Spleen (tissue), 11 donors: ENCODE data around the gene TMEM151A. TPM values are rescaled to one million over a fixed set of nuclear protein-coding genes. Genes with fewer than 3 reads are reported as not detected.

Experiments
- DNase-seq: peaks from one replicate; pipeline ENCODE4 v3.0.0-alpha.2; 2020
- H3K27ac ChIP-seq, 8 donors: fragments of 200-600 bp; sonication (generic) in 7 of 8; 1 replicate in 4 of 8; 2 replicates in 4 of 8; pipeline versions ENCODE4 v1.5.0 to v1.8.0; 2016 to 2021; ENCODE audit warnings: inconsistent platforms in 4 of 8, mild to moderate bottlenecking in 4 of 8, moderate library complexity in 1 of 8
- H3K27me3 ChIP-seq, 7 donors: fragments of 200-600 bp; sonication (generic) in 6 of 7; replicated peaks in 1 of 7; 1 replicate in 4 of 7; 2 replicates in 3 of 7; pipeline versions ENCODE4 v1.5.0 to v1.8.0; 2016 to 2021; ENCODE audit warnings: inconsistent platforms in 3 of 7, mild to moderate bottlenecking in 1 of 7
- H3K36me3 ChIP-seq, 6 donors: fragments of 200-600 bp; sonication (generic) in 5 of 6; 1 replicate in 4 of 6; 2 replicates in 2 of 6; pipeline versions ENCODE4 v1.5.0 to v1.8.0; 2016 to 2021; ENCODE audit warnings: inconsistent platforms in 2 of 6
- H3K4me1 ChIP-seq, 6 donors: fragments of 200-600 bp; sonication (generic) in 5 of 6; 1 replicate in 3 of 6; 2 replicates in 3 of 6; pipeline versions ENCODE4 v1.5.0 to v1.8.0; 2016 to 2021; ENCODE audit warnings: inconsistent platforms in 3 of 6
- H3K4me3 ChIP-seq, 8 donors: fragments of 200-600 bp; sonication (generic) in 7 of 8; 1 replicate in 4 of 8; 2 replicates in 4 of 8; pipeline versions ENCODE4 v1.5.0 to v1.8.0; 2016 to 2021; ENCODE audit warnings: inconsistent platforms in 4 of 8, mild to moderate bottlenecking in 4 of 8, moderate library complexity in 2 of 8
- H3K9me3 ChIP-seq, 8 donors: fragments of 200-600 bp; sonication (generic) in 7 of 8; 1 replicate in 4 of 8; 2 replicates in 4 of 8; pipeline versions ENCODE4 v1.5.0 to v1.8.0; 2016 to 2021; ENCODE audit warnings: inconsistent platforms in 4 of 8
- POLR2A ChIP-seq, 3 donors: fragments of 450-650 bp; IDR thresholded peaks; one replicate each; pipeline ENCODE4 v1.5.1; 2017; ENCODE audit warnings: antibody characterized with exemption in 3 of 3, mild to moderate bottlenecking in 1 of 3
- POLR2AphosphoS5 ChIP-seq, 3 donors: sonication (generic); formaldehyde crosslinking; IDR thresholded peaks; one replicate each; pipeline ENCODE4 v1.5.1; 2017; ENCODE audit warnings: antibody characterized with exemption in 3 of 3
- WGBS, 5 donors: extraction: QIAGEN DNeasy Blood & Tissue Kit in 3 of 5; methylation state at CpG; one replicate each; pipeline versions ENCODE4 v1.1.5 to v1.1.7; 2013 to 2018; 5-methylcytosine and 5-hydroxymethylcytosine counted together
- intact Hi-C: fragments of 100-400 bp; cut with DNase I; formaldehyde crosslinking; loops from one replicate; pipeline ENCODE4 v1.15.0; 2023; ENCODE audit warnings: low total_unique reads
- polyA plus RNA-seq, 3 donors: library from polyadenylated mRNA; stranded (reverse); fragments of 200-250 nt; gene quantifications; one replicate each; pipeline ENCODE4 v1.2.1, GENCODE V29; 2013
- total RNA-seq, 7 donors: library from RNA; depleted of rRNA in 3 of 7; stranded (reverse); fragments of >200 nt in 3 of 7; fragmentation: NEBNext Ultra II Directional in 4 of 7; extraction: Animal tissue kit (Norgen Biotek cat#: 25700) in 4 of 7; gene quantifications; one replicate each; pipeline versions ENCODE4 v1.1.0 to v1.2.1, GENCODE V29; 2016 to 2021
- TF ChIP-seq, protein P1 (sequence below), 11 experiments: fragments of 200-600 bp in 7 of 11; fragments of 450-650 bp in 4 of 11; sonication (generic) in 4 of 11; IDR thresholded peaks in 8 of 11; conservative IDR thresholded peaks in 3 of 11; 1 replicate in 7 of 11; 2 replicates in 4 of 11; pipeline versions ENCODE4 v1.4.0 to v1.8.0; 2016 to 2021; ENCODE audit warnings: antibody characterized with exemption in 11 of 11, inconsistent platforms in 4 of 11, mild to moderate bottlenecking in 1 of 11
- donor health status: healthy with polysubstance abuse.
- donor health status: DM: no; HTN: no; CAD: no; lungs with moderate emphysema.
- donor health status: DM: no; HTN: no; CAD: no.
- donor health status: Bipolar disorder and iron deficiency.
- donor health status: healthy.
- donor health status: DM: no; HTN: no; CAD: no.
- donor health status: DM: yes; HTN: yes; CAD: no.

The TMEM151A gene
- total and polyA plus RNA-seq, 10 donors, result 0.02 to 0.34 (median 0.02) TPM; not detected in 7

- peak overlapping the region; percentile 78 to 93 (median 90) for H3K27ac ChIP-seq
- H3K36me3 ChIP-seq, result no peaks in the 10 kb centered on the region
- H3K27me3 ChIP-seq, result peaks cover 0 to 26% (median 0%) of the 10 kb centered on the region in 7 donors
- TF ChIP-seq, protein P1, sequence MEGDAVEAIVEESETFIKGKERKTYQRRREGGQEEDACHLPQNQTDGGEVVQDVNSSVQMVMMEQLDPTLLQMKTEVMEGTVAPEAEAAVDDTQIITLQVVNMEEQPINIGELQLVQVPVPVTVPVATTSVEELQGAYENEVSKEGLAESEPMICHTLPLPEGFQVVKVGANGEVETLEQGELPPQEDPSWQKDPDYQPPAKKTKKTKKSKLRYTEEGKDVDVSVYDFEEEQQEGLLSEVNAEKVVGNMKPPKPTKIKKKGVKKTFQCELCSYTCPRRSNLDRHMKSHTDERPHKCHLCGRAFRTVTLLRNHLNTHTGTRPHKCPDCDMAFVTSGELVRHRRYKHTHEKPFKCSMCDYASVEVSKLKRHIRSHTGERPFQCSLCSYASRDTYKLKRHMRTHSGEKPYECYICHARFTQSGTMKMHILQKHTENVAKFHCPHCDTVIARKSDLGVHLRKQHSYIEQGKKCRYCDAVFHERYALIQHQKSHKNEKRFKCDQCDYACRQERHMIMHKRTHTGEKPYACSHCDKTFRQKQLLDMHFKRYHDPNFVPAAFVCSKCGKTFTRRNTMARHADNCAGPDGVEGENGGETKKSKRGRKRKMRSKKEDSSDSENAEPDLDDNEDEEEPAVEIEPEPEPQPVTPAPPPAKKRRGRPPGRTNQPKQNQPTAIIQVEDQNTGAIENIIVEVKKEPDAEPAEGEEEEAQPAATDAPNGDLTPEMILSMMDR (IDR thresholded peaks at IDR 0.05 in 8 of 11, conservative IDR thresholded peaks at IDR 0.05 in 3 of 11), result no peak
- TF ChIP-seq POLR2AphosphoS5 (IDR thresholded peaks at IDR 0.05) (no peak), POLR2A (IDR thresholded peaks at IDR 0.05) (no peak)
- intact Hi-C loops, result loop anchor here (2.0 to 5.0 kb wide), 2 partner anchors 15 to 74 kb away; no protein-coding TSS in a partner anchor
- 53 to 77% (median 59%) methylated on average over 17 to 38 of the region's 38 CpGs for WGBS, 5 donors
- peaks cover 16 to 74% (median 46%) of the 10 kb centered on the region in 6 donors for H3K4me1 ChIP-seq
- no peaks in the 10 kb centered on the region for H3K9me3 ChIP-seq
- peak overlapping the region; percentile 8 to 77 (median 54) for H3K4me3 ChIP-seq
- peak; percentile 82 for DNase-seq
Observed at GRCh38 chr11:66313321-66314185, 21.9 kb downstream of the TMEM151A start.

DNA sequence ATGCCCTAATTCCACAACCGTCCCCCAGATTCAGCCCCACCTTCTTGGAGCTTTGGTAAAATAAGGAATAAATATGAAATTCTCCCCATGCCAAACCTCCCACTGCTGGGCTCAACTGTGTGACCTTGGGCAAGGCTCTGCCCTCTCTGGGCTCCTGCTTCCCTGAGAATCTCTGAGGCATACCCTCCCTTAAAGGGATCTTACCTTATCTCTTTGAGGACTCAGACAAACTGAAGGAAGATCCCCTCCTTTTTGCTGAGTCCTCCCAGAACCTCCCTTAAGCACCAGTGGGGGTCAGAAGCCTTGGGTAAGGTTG, 22.4 kb downstream of the TMEM151A start:
- Histone ChIP-seq H3K27me3 (peaks cover 0 to 26% (median 0%) of the 10 kb centered on the region in 7 donors), H3K4me1 (peaks cover 19 to 80% (median 52%) of the 10 kb centered on the region in 6 donors), H3K9me3 (no peaks in the 10 kb centered on the region), H3K4me3 (peak overlapping the region in 1 of 8 donors; percentile 77), H3K36me3 (no peaks in the 10 kb centered on the region), H3K27ac (peak overlapping the region; percentile 7 to 93 (median 90))
- TF ChIP-seq POLR2A (IDR thresholded peaks at IDR 0.05), result no peak
- TF ChIP-seq, protein P1 (IDR thresholded peaks at IDR 0.05 in 8 of 11, conservative IDR thresholded peaks at IDR 0.05 in 3 of 11), result no peak
- no peak for TF ChIP-seq POLR2AphosphoS5 (IDR thresholded peaks at IDR 0.05)
- whole genome bisulfite sequencing, 5 donors, result 80 to 100% (median 93%) methylated on average over 1 of the region's 1 CpG
- DNase-seq, result no peak
- intact Hi-C loops, result loop anchor here (5.0 kb wide), 1 partner anchor 73 kb away; no protein-coding TSS in a partner anchor

DNA sequence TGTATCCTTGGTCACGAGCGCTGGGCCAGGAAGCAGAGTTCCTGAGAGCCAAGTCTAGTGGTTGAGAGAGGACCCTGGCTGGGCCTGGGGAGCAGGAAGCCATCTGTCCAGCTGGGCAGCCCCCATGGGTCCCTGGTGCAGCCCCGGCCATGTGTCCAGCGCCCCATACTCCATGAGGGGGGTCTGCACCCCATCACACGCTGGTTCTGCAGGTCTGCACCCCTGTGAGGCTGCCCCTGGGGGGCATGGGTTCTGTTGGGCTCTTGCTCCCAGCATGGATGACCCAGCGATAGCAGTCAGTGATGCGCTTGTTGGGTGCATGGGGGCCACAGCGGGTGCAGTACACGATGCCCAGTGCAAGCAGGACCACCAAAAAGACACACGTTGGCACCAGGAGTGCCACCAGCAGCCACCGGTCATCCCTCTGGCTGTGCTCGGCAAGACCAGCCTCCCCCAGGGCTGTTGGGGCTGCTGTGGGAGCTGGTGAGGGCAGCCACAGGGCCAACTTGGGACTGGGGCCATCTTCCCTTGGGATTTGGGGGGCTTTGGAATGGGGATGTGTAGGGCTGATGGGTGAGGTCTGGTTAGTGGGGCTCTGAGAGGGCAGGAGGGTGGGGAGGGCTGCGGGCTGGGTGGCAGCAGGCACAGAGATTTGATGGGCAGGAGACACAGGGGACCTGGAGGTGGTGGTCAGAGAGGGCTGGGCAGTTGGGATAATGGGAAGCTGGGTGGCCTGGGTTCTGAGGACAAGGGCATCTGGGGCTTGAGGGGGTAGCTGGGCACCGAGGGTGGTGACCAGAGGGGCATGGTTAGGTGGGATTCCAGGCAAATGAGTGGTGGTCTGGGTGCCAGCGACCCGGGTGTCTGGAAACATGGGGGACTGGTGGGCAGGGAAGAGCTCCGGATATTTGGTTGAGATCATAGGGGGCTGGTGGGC, 23.1 kb downstream of the TMEM151A start:
- no peaks in the 10 kb centered on the region for H3K9me3 ChIP-seq
- H3K27ac ChIP-seq, result peak overlapping the region in 4 of 8 donors; percentile 83 to 93 (median 92)
- peaks cover 19 to 84% (median 53%) of the 10 kb centered on the region in 6 donors for H3K4me1 ChIP-seq
- 85 to 89% (median 87%) methylated on average over 11 to 17 of the region's 17 CpGs for WGBS, 5 donors
- H3K36me3 ChIP-seq, result no peaks in the 10 kb centered on the region
- intact Hi-C loops, result loop anchor here (5.0 kb wide), 1 partner anchor 72 kb away; no protein-coding TSS in a partner anchor
- H3K4me3 ChIP-seq, result no peak overlapping the region
- H3K27me3 ChIP-seq, result peaks cover 0 to 26% (median 0%) of the 10 kb centered on the region in 7 donors
- TF ChIP-seq POLR2AphosphoS5 (IDR thresholded peaks at IDR 0.05) (no peak), POLR2A (IDR thresholded peaks at IDR 0.05) (no peak)
- TF ChIP-seq, protein P1 (IDR thresholded peaks at IDR 0.05 in 8 of 11, conservative IDR thresholded peaks at IDR 0.05 in 3 of 11), result no peak
- DNase-seq, result no peak
